ENCODE measurements around the gene ATG10.
A peak's percentile ranks its signal among the peaks of the same experiment; 100 is the strongest.
"Not testable (repeated sequence)": the region's sequence is repeated elsewhere in the genome, so short reads cannot be mapped to it uniquely, and the experiment has no call there.

ATG10 gene

DNA sequence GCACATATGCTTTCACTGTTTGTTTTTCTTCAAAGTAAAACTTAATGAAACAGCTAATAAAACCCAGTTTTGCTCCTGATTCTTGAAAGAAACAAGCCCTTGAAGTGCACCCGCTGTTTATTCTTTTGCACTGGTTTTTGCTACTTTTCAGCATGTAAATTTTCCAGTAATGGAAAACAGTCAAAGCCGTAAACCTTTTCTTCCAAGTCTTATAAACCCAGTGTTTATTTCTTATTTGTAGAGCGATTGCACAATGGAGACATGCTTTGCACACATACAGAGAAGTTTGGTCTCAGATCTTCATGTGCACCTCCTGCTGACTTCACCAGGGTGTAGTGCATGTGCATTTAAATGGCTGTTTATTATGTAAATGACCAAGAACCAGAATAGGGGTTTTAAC lies 51.8 kb downstream of the ATG10 start:
- no peak overlapping the region for H3K4me3 ChIP-seq (replicated peaks; ENCODE audit: low read depth, low read length)
- TF ChIP-seq, protein P1, sequence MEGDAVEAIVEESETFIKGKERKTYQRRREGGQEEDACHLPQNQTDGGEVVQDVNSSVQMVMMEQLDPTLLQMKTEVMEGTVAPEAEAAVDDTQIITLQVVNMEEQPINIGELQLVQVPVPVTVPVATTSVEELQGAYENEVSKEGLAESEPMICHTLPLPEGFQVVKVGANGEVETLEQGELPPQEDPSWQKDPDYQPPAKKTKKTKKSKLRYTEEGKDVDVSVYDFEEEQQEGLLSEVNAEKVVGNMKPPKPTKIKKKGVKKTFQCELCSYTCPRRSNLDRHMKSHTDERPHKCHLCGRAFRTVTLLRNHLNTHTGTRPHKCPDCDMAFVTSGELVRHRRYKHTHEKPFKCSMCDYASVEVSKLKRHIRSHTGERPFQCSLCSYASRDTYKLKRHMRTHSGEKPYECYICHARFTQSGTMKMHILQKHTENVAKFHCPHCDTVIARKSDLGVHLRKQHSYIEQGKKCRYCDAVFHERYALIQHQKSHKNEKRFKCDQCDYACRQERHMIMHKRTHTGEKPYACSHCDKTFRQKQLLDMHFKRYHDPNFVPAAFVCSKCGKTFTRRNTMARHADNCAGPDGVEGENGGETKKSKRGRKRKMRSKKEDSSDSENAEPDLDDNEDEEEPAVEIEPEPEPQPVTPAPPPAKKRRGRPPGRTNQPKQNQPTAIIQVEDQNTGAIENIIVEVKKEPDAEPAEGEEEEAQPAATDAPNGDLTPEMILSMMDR (IDR thresholded peaks at IDR 0.05; ENCODE audit: low read length, missing control alignments), result no peak
- no peak for DNase-seq (ENCODE audit: low read depth)

DNA sequence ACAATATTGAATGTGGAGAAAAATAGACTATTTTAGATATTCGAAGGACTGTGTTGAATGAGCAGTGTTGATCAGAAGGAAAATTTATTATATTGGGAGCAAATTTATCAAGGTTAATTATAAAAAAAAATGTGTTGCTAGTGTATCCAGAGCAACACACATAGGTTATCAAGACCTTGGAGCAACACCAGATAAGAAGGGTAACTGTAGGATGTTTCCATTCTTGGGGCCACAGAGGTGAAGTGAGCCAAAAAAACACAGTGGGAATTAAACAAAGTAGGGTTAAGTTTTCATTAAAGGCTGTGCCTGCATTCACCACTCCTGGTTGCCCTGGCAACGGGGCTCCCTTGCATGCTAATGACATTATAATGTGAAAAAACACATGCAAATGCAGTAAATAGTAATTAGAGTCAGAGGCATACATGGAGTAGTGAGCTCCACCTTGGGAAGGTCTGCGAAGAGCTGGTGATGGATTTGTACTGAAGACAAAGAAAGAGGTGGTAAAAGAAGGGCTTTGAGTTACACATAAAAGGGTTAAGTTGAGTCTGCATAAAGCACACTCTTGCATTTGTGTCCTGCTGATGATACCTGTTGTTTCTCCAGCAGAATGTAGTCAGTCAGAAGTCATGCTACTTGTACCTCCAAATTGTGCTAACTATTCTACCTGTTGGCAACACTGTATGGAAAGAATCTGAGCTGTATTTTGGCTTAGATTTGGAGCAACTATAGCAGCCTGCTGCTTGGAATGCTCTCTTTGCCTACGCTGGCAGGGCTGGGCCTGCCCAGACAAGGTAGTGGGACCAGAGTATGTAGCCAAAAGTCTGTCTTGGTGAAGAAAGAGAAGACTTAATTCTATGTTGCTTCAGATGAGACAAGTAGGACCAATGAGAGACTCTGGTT lies 59.6 kb downstream of the ATG10 start:
- H3K4me3 ChIP-seq (replicated peaks; ENCODE audit: low read depth, low read length), result no peak overlapping the region
- TF ChIP-seq, protein P1 (IDR thresholded peaks at IDR 0.05; ENCODE audit: low read length, missing control alignments), result no peak
- no peak for DNase-seq (ENCODE audit: low read depth)

DNA sequence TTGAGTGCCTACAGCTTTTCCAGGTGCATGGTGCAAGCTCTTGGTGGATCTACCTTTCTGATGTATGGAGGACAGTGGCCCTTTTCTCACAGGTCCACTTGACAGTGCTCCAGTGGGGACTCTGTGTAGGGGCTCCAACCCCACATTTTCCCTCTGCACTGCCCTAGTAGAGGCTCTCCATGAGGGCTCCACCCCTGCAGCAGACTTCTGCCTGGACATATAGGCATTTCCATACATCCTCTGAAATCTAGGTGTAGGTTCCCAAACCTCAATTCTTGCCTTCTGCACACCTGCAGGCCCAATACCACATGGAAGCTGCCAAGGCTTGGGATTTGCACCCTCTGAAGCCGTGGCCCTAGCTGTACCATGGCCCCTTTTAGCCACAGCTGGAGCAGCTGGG lies 71.1 kb downstream of the ATG10 start:
- not testable (repeated sequence) for H3K4me3 ChIP-seq (replicated peaks; ENCODE audit: low read depth, low read length); DNase-seq (ENCODE audit: low read depth)

DNA sequence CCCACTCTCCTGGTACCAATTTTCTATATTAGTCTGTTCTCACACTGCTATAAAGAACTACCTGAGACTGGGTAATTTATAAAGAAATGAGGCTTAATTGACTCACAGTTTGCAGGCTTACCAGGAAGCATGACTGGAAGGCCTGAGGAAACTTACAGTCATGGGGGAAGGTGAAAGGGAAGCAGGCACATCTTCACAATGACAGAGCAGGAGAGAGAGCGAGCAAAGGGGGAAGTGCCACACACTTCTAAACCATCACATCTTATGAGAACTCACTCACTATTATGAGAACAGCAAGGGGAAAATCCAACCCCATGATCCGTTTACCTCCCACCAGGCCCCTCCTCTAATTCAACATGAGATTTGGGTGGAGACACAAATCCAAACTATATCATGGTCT lies 72.2 kb downstream of the ATG10 start:
- no peak for DNase-seq (ENCODE audit: low read depth)
- H3K4me3 ChIP-seq (replicated peaks; ENCODE audit: low read depth, low read length), result no peak overlapping the region
- TF ChIP-seq, protein P1 (IDR thresholded peaks at IDR 0.05; ENCODE audit: low read length, missing control alignments), result no peak

DNA sequence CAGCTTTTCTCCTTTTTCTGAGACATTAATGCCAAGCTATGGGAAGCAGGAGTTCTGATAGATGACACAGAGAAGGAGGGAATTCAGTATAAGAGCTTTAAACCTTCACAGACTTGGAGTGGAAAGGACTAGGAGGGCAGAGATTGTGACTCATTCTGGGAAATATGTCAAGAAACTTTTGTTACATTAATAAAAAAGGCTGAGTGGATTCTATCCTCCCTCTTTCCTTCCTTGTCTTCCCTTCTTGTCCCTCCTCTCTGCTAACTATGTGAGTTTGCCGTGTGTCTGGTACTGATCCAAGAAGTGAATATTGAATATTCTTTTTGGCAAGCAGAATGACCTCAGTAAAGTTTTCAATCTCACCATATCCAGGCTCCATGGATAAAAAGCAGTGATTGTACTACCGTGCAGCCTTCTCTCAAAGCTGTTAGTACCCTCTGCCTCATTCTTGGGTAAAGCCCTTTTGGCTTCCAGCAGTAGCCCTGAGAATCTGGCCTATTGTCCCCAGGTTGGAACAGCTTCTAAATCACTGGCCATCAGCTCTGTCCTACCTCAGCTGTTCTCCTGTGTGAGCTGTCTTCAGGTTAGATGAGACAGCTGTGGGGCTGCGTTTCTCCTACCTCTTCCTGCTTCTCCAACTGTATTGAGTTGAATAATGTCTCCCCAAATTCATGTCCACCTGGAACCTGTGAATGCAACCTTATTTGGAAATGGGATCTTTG lies 73.9 kb downstream of the ATG10 start:
- peak; percentile 64 for DNase-seq (ENCODE audit: low read depth)
- H3K4me3 ChIP-seq (replicated peaks; ENCODE audit: low read depth, low read length), result no peak overlapping the region
- TF ChIP-seq, protein P1 (IDR thresholded peaks at IDR 0.05; ENCODE audit: low read length, missing control alignments), result no peak

GRCh38 chr5:82046276-82046647 lies 74.4 kb downstream of the ATG10 start:
- H3K4me3 ChIP-seq (replicated peaks; ENCODE audit: low read depth, low read length), result no peak overlapping the region
- no peak for DNase-seq (ENCODE audit: low read depth)
- TF ChIP-seq, protein P1 (IDR thresholded peaks at IDR 0.05; ENCODE audit: low read length, missing control alignments), result no peak

GRCh38 chr5:82050955-82051354 lies 79.1 kb downstream of the ATG10 start:
- no peak for DNase-seq (ENCODE audit: low read depth)
- no peak overlapping the region for H3K4me3 ChIP-seq (replicated peaks; ENCODE audit: low read depth, low read length)
- TF ChIP-seq, protein P1 (IDR thresholded peaks at IDR 0.05; ENCODE audit: low read length, missing control alignments), result no peak
